ENCODE measurements around the gene BBS9.

- TF ChIP-seq POLR2AphosphoS5 (IDR thresholded peaks at IDR 0.05; ENCODE audit: low read depth) (no peak), REST (IDR thresholded peaks at IDR 0.05; ENCODE audit: unreplicated experiment) (no peak), CTCF (conservative IDR thresholded peaks at IDR 0.05; ENCODE audit: low read depth in 2 of 2) (no peak), EZH2phosphoT487 (IDR thresholded peaks at IDR 0.05; ENCODE audit: unreplicated experiment) (no peak), EZH2 (IDR thresholded peaks at IDR 0.05; ENCODE audit: low read depth, unreplicated experiment) (no peak), ZNF331 (CRISPR knock-in tag; IDR thresholded peaks at IDR 0.05; ENCODE audit: low read depth) (no peak), CREB1 (CRISPR knock-in tag; IDR thresholded peaks at IDR 0.05; ENCODE audit: low read depth) (no peak), ZNF114 (CRISPR knock-in tag; IDR thresholded peaks at IDR 0.05) (no peak), JUNB (IDR thresholded peaks at IDR 0.05; ENCODE audit: unreplicated experiment) (no peak), NANOG (IDR thresholded peaks at IDR 0.05; ENCODE audit: borderline replicate concordance) (no peak), STAT1 (IDR thresholded peaks at IDR 0.05; ENCODE audit: unreplicated experiment) (no peak)
- TF ChIP-seq, protein P1, sequence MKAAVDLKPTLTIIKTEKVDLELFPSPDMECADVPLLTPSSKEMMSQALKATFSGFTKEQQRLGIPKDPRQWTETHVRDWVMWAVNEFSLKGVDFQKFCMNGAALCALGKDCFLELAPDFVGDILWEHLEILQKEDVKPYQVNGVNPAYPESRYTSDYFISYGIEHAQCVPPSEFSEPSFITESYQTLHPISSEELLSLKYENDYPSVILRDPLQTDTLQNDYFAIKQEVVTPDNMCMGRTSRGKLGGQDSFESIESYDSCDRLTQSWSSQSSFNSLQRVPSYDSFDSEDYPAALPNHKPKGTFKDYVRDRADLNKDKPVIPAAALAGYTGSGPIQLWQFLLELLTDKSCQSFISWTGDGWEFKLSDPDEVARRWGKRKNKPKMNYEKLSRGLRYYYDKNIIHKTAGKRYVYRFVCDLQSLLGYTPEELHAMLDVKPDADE (IDR thresholded peaks at IDR 0.05) = no peak
- TF ChIP-seq, protein P2, sequence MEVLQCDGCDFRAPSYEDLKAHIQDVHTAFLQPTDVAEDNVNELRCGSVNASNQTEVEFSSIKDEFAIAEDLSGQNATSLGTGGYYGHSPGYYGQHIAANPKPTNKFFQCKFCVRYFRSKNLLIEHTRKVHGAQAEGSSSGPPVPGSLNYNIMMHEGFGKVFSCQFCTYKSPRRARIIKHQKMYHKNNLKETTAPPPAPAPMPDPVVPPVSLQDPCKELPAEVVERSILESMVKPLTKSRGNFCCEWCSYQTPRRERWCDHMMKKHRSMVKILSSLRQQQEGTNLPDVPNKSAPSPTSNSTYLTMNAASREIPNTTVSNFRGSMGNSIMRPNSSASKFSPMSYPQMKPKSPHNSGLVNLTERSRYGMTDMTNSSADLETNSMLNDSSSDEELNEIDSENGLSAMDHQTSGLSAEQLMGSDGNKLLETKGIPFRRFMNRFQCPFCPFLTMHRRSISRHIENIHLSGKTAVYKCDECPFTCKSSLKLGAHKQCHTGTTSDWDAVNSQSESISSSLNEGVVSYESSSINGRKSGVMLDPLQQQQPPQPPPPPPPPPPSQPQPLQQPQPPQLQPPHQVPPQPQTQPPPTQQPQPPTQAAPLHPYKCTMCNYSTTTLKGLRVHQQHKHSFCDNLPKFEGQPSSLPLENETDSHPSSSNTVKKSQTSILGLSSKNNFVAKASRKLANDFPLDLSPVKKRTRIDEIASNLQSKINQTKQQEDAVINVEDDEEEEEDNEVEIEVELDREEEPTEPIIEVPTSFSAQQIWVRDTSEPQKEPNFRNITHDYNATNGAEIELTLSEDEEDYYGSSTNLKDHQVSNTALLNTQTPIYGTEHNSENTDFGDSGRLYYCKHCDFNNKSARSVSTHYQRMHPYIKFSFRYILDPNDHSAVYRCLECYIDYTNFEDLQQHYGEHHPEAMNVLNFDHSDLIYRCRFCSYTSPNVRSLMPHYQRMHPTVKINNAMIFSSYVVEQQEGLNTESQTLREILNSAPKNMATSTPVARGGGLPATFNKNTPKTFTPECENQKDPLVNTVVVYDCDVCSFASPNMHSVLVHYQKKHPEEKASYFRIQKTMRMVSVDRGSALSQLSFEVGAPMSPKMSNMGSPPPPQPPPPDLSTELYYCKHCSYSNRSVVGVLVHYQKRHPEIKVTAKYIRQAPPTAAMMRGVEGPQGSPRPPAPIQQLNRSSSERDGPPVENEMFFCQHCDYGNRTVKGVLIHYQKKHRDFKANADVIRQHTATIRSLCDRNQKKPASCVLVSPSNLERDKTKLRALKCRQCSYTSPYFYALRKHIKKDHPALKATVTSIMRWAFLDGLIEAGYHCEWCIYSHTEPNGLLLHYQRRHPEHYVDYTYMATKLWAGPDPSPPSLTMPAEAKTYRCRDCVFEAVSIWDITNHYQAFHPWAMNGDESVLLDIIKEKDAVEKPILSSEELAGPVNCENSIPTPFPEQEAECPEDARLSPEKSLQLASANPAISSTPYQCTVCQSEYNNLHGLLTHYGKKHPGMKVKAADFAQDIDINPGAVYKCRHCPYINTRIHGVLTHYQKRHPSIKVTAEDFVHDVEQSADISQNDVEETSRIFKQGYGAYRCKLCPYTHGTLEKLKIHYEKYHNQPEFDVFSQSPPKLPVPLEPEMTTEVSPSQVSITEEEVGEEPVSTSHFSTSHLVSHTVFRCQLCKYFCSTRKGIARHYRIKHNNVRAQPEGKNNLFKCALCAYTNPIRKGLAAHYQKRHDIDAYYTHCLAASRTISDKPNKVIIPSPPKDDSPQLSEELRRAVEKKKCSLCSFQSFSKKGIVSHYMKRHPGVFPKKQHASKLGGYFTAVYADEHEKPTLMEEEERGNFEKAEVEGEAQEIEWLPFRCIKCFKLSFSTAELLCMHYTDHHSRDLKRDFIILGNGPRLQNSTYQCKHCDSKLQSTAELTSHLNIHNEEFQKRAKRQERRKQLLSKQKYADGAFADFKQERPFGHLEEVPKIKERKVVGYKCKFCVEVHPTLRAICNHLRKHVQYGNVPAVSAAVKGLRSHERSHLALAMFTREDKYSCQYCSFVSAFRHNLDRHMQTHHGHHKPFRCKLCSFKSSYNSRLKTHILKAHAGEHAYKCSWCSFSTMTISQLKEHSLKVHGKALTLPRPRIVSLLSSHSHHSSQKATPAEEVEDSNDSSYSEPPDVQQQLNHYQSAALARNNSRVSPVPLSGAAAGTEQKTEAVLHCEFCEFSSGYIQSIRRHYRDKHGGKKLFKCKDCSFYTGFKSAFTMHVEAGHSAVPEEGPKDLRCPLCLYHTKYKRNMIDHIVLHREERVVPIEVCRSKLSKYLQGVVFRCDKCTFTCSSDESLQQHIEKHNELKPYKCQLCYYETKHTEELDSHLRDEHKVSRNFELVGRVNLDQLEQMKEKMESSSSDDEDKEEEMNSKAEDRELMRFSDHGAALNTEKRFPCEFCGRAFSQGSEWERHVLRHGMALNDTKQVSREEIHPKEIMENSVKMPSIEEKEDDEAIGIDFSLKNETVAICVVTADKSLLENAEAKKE (CRISPR knock-in tag; IDR thresholded peaks at IDR 0.05) = no peak
These were observed 92.0 kb downstream of the BBS9 start for GRCh38 chr7:33221390-33221789.

All from GM23338 (cell line).